SH-SY5Y (cell line): ENCODE results near the gene RAB5B.

ENCODE experiments used
- GATA2 ChIP-seq: IDR thresholded peaks from 2 replicates; pipeline ENCODE4 v1.6.1; 2011; ENCODE audit warnings: mild to moderate bottlenecking, low read depth, low read length
- GATA3 ChIP-seq: IDR thresholded peaks from 2 replicates; pipeline ENCODE4 v1.6.1; 2011; ENCODE audit warnings: low read depth, mild to moderate bottlenecking, low read length, moderate library complexity

- TF ChIP-seq GATA3, result no peak
- no peak for TF ChIP-seq GATA2
Observed at GRCh38 chr12:56021889-56022497, 48.1 kb downstream of the RAB5B start.
